ENCODE results near the gene MGST2. TPM values are rescaled to one million over a fixed set of nuclear protein-coding genes. Genes with fewer than 3 reads are reported as not detected.
A peak's percentile ranks its signal among the peaks of the same experiment; 100 is the strongest.

Gene MGST2
- polyA plus RNA-seq, 1 experiment: 10.0 TPM

- DNase-seq (ENCODE audit: low read depth): no peak
- no peaks in the 10 kb centered on the region for H3K36me3 ChIP-seq (ENCODE audit: control insufficient read depth, insufficient read depth, low read length)
- TF ChIP-seq, protein P1, sequence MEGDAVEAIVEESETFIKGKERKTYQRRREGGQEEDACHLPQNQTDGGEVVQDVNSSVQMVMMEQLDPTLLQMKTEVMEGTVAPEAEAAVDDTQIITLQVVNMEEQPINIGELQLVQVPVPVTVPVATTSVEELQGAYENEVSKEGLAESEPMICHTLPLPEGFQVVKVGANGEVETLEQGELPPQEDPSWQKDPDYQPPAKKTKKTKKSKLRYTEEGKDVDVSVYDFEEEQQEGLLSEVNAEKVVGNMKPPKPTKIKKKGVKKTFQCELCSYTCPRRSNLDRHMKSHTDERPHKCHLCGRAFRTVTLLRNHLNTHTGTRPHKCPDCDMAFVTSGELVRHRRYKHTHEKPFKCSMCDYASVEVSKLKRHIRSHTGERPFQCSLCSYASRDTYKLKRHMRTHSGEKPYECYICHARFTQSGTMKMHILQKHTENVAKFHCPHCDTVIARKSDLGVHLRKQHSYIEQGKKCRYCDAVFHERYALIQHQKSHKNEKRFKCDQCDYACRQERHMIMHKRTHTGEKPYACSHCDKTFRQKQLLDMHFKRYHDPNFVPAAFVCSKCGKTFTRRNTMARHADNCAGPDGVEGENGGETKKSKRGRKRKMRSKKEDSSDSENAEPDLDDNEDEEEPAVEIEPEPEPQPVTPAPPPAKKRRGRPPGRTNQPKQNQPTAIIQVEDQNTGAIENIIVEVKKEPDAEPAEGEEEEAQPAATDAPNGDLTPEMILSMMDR (IDR thresholded peaks at IDR 0.05; ENCODE audit: insufficient read depth, low read depth, low read length): no peak
- H3K4me3 ChIP-seq (ENCODE audit: low read depth, low read length): no peak overlapping the region
- POLR2A ChIA-PET: interaction anchor here (0.6 kb wide), 1 partner anchor 210 kb away, joined by 3 read pairs; no protein-coding TSS in a partner anchor
- peaks cover 3% of the 10 kb centered on the region; the same call in 1 of the 2 replicates for H3K27me3 ChIP-seq (ENCODE audit: control insufficient read depth, insufficient read depth, low read length)
- CTCF ChIA-PET: interaction anchor here (0.6 to 1.1 kb wide), 4 partner anchors 133 to 594 kb away, joined by 3 read pairs; no protein-coding TSS in a partner anchor
These were observed 70.6 kb downstream of the MGST2 start for GRCh38 chr4:139736274-139736660.

- POLR2A ChIA-PET: interaction anchor here (0.6 kb wide), 1 partner anchor 210 kb away, joined by 3 read pairs; no protein-coding TSS in a partner anchor
- H3K4me3 ChIP-seq (ENCODE audit: low read depth, low read length): no peak overlapping the region
- H3K36me3 ChIP-seq (ENCODE audit: control insufficient read depth, insufficient read depth, low read length): no peaks in the 10 kb centered on the region
- no peak for DNase-seq (ENCODE audit: low read depth)
- peaks cover 3% of the 10 kb centered on the region; the same call in 1 of the 2 replicates for H3K27me3 ChIP-seq (ENCODE audit: control insufficient read depth, insufficient read depth, low read length)
- TF ChIP-seq, protein P1 (IDR thresholded peaks at IDR 0.05; ENCODE audit: insufficient read depth, low read depth, low read length): no peak
- CTCF ChIA-PET: interaction anchor here (0.6 to 1.1 kb wide), 5 partner anchors 134 to 593 kb away, joined by 3 read pairs; no protein-coding TSS in a partner anchor
These were observed 71.0 kb downstream of the MGST2 start for GRCh38 chr4:139736661-139737060.

GRCh38 chr4:139738846-139739613 lies 73.4 kb downstream of the MGST2 start:
- POLR2A ChIA-PET: no interaction called here
- Histone ChIP-seq H3K36me3 (ENCODE audit: control insufficient read depth, insufficient read depth, low read length) (no peaks in the 10 kb centered on the region), H3K27me3 (ENCODE audit: control insufficient read depth, insufficient read depth, low read length) (peaks cover 3% of the 10 kb centered on the region; the same call in 1 of the 2 replicates), H3K4me3 (ENCODE audit: low read depth, low read length) (no peak overlapping the region)
- TF ChIP-seq, protein P1 (IDR thresholded peaks at IDR 0.05; ENCODE audit: insufficient read depth, low read depth, low read length): no peak
- DNase-seq (ENCODE audit: low read depth): no peak
- CTCF ChIA-PET: interaction anchor here (0.8 to 2.1 kb wide), 5 partner anchors 83 to 621 kb away, joined by 3 to 10 read pairs (median 3); no protein-coding TSS in a partner anchor

DNA sequence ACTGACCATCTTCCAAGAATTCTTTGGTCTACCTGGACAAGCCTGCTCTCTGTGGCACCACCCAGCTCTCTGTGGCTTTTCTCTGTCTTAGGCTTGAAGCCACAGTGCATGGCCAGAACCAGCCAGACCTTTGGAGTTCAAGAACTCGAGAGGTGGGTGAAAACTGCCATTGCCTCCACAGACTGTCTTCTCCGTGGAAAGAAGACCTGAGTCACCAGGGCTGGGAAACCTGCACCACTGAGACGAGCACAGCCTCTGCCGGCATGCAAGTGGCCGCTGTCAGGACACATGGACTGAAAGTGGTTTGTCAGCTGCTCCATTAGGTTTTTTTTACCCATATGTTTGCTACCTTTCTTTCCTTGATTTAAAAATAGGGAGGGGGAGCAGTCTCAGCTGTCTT lies 74.5 kb downstream of the MGST2 start:
- H3K36me3 ChIP-seq (ENCODE audit: control insufficient read depth, insufficient read depth, low read length): no peaks in the 10 kb centered on the region
- ChIA-PET POLR2A (interaction anchor here (0.6 kb wide), 1 partner anchor 79 kb away, joined by 11 read pairs; no protein-coding TSS in a partner anchor), CTCF (interaction anchor here (0.8 to 2.1 kb wide), 6 partner anchors 9 to 590 kb away, joined by 3 to 10 read pairs (median 4); no protein-coding TSS in a partner anchor)
- DNase-seq (ENCODE audit: low read depth): no peak
- H3K4me3 ChIP-seq (ENCODE audit: low read depth, low read length): no peak overlapping the region
- TF ChIP-seq, protein P1 (IDR thresholded peaks at IDR 0.05; ENCODE audit: insufficient read depth, low read depth, low read length): no peak
- H3K27me3 ChIP-seq (ENCODE audit: control insufficient read depth, insufficient read depth, low read length): peaks cover 2% of the 10 kb centered on the region; the same call in 1 of the 2 replicates

DNA sequence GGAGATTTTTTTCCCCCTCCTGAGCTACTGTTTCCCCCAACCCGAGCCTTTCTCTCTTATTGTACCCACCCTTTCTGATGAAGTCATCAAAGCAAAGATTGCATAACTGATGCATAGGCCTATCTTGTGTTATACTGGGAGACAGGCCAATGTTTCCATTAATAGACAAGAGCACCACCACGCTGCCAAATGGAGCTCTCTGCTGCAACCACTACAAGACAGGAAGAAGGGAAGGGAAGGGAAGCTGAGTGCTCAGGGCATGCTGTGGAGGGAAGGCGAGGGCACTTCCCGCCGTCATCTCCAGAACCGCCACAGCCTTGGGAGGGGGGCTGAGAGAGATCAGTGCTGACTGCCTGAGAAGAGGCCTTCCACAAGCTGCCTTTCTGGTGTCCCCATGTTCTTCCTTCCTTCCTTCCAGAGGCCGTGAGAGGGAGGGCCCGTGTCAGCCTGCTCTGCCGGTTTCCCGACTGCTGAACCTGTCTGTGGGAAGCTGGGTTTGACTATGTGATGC lies 75.0 kb downstream of the MGST2 start:
- ChIA-PET CTCF (interaction anchor here (0.6 to 2.1 kb wide), 7 partner anchors 9 to 589 kb away, joined by 3 to 10 read pairs (median 3); no protein-coding TSS in a partner anchor), POLR2A (no interaction called here)
- TF ChIP-seq, protein P1 (IDR thresholded peaks at IDR 0.05; ENCODE audit: insufficient read depth, low read depth, low read length): peak; percentile 45

More for the DNA sequence above, 75.0 kb downstream of the MGST2 start:
- peak; percentile 64 for DNase-seq (ENCODE audit: low read depth)
- Histone ChIP-seq H3K4me3 (ENCODE audit: low read depth, low read length) (no peak overlapping the region), H3K36me3 (ENCODE audit: control insufficient read depth, insufficient read depth, low read length) (no peaks in the 10 kb centered on the region), H3K27me3 (ENCODE audit: control insufficient read depth, insufficient read depth, low read length) (peaks cover 2% of the 10 kb centered on the region; the same call in 1 of the 2 replicates)
